Measurements from ENCODE around the gene FAM131B.

Gene FAM131B

GRCh38 chr7:143383642-143383957 lies 21.1 kb upstream of the FAM131B start:
- H3K4me3 ChIP-seq (ENCODE audit: low read depth, low read length), result peak overlapping the region; percentile 91
- POLR2A ChIA-PET, result interaction anchor here (0.9 to 7.0 kb wide), 3 partner anchors 10 to 136 kb away, joined by 3 to 104 read pairs (median 3); partner anchors contain the start of gene CASP2
- CTCF ChIA-PET, result interaction anchor here (0.9 to 2.8 kb wide), 6 partner anchors 9 to 516 kb away, joined by 3 to 17 read pairs (median 4); no protein-coding TSS in a partner anchor
- DNase-seq (ENCODE audit: low read depth, low spot score), result no peak
- TF ChIP-seq CTCF (IDR thresholded peaks at IDR 0.05; ENCODE audit: insufficient read depth, low read length, missing control alignments), result no peak

GRCh38 chr7:143382791-143383641 lies 20.5 kb upstream of the FAM131B start:
- CTCF ChIA-PET, result interaction anchor here (0.9 to 2.8 kb wide), 4 partner anchors 10 to 143 kb away, joined by 3 to 17 read pairs (median 8); no protein-coding TSS in a partner anchor
- no peak for DNase-seq (ENCODE audit: low read depth, low spot score)
- POLR2A ChIA-PET, result interaction anchor here (0.6 to 7.0 kb wide), 3 partner anchors 10 to 1741 kb away, joined by 3 to 104 read pairs (median 3); partner anchors contain the start of gene CASP2
- no peak for TF ChIP-seq CTCF (IDR thresholded peaks at IDR 0.05; ENCODE audit: insufficient read depth, low read length, missing control alignments)
- peak overlapping the region; percentile 91 for H3K4me3 ChIP-seq (ENCODE audit: low read depth, low read length)

GRCh38 chr7:143382126-143382790 lies 19.7 kb upstream of the FAM131B start:
- ChIA-PET CTCF (interaction anchor here (0.7 to 2.8 kb wide), 4 partner anchors 34 to 142 kb away, joined by 3 to 12 read pairs (median 4); no protein-coding TSS in a partner anchor), POLR2A (interaction anchor here (0.6 to 7.0 kb wide), 3 partner anchors 11 to 1740 kb away, joined by 3 to 104 read pairs (median 3); no protein-coding TSS in a partner anchor)
- DNase-seq (ENCODE audit: low read depth, low spot score), result no peak
- H3K4me3 ChIP-seq (ENCODE audit: low read depth, low read length), result peak overlapping the region; percentile 91
- TF ChIP-seq CTCF (IDR thresholded peaks at IDR 0.05; ENCODE audit: insufficient read depth, low read length, missing control alignments), result no peak

GRCh38 chr7:143381427-143382125 lies 19.1 kb upstream of the FAM131B start:
- POLR2A ChIA-PET, result interaction anchor here (1.0 to 7.0 kb wide), 4 partner anchors 10 to 141 kb away, joined by 3 to 104 read pairs (median 8); partner anchors contain the start of gene CASP2
- CTCF ChIA-PET, result interaction anchor here (0.7 to 3.1 kb wide), 7 partner anchors 8 to 141 kb away, joined by 3 to 70 read pairs (median 4); no protein-coding TSS in a partner anchor
- no peak for TF ChIP-seq CTCF (IDR thresholded peaks at IDR 0.05; ENCODE audit: insufficient read depth, low read length, missing control alignments)
- peak overlapping the region; percentile 91 for H3K4me3 ChIP-seq (ENCODE audit: low read depth, low read length)
- no peak for DNase-seq (ENCODE audit: low read depth, low spot score)

GRCh38 chr7:143380646-143381426 lies 18.3 kb upstream of the FAM131B start, which contains the start of gene ZYX:
TSS of gene ZYX (plus strand) at chr7:143381345. CDS start at chr7:143381572, 227 bp downstream.
- H3K4me3 ChIP-seq (ENCODE audit: low read depth, low read length), result peak within 1 kb of the TSS; percentile 91
- ChIA-PET POLR2A (interaction anchor here (0.6 to 7.0 kb wide), 11 partner anchors 9 to 141 kb away, joined by 3 to 104 read pairs (median 4); partner anchors contain the start of genes CASP2 and GSTK1), CTCF (interaction anchor here (0.6 to 3.1 kb wide), 32 partner anchors 9 to 364 kb away, joined by 3 to 70 read pairs (median 5); partner anchors contain the start of genes CASP2 and CLCN1)
- no peak for TF ChIP-seq CTCF (IDR thresholded peaks at IDR 0.05; ENCODE audit: insufficient read depth, low read length, missing control alignments)
- peak; percentile 82 for DNase-seq (ENCODE audit: low read depth, low spot score)
